ENCODE results near the gene PEAR1. TPM values are rescaled to one million over a fixed set of nuclear protein-coding genes. Genes with fewer than 3 reads are reported as not detected.

PEAR1 gene
- total RNA-seq, 2 donors from 2014 or later, result 2.5 to 3.5 TPM

- no peak for DNase-seq
- H3K27me3 ChIP-seq, result no peaks in the 10 kb centered on the region
- intact Hi-C loops (cut with DNase I), result loop anchor here (10.0 kb wide), 2 partner anchors 165 to 195 kb away; no protein-coding TSS in a partner anchor
Measured at GRCh38 chr1:156879876-156880275, 13.6 kb upstream of the PEAR1 start.

GRCh38 chr1:156880473-156880872 lies 13.0 kb upstream of the PEAR1 start:
- no peak for TF ChIP-seq CTCF (IDR thresholded peaks at IDR 0.05)
- Histone ChIP-seq H3K27ac (no peak overlapping the region), H3K36me3 (no peaks in the 10 kb centered on the region), H3K9ac (ENCODE audit: low read depth in 2 of 2, low read length in 2 of 2) (no peak overlapping the region), H3K9me3 (no peaks in the 10 kb centered on the region), H3K4me3 (no peak overlapping the region), H3K4me1 (no peaks in the 10 kb centered on the region), H3K27me3 (no peaks in the 10 kb centered on the region)
- DNase-seq, result no peak
- intact Hi-C loops (cut with DNase I), result loop anchor here (10.0 kb wide), 1 partner anchor 196 kb away; no protein-coding TSS in a partner anchor

More at GRCh38 chr1:156879876-156880275, 13.6 kb upstream of the PEAR1 start:
- no peaks in the 10 kb centered on the region for H3K36me3 ChIP-seq
- H3K4me1 ChIP-seq, result no peaks in the 10 kb centered on the region
- TF ChIP-seq CTCF (IDR thresholded peaks at IDR 0.05), result no peak
- H3K27ac ChIP-seq, result no peak overlapping the region
- no peaks in the 10 kb centered on the region for H3K9me3 ChIP-seq
- H3K4me3 ChIP-seq, result no peak overlapping the region
- no peak overlapping the region for H3K9ac ChIP-seq (ENCODE audit: low read depth in 2 of 2, low read length in 2 of 2)

GRCh38 chr1:156881101-156881500 lies 12.4 kb upstream of the PEAR1 start:
- Histone ChIP-seq H3K9ac (ENCODE audit: low read depth in 2 of 2, low read length in 2 of 2) (no peak overlapping the region), H3K27ac (no peak overlapping the region), H3K9me3 (no peaks in the 10 kb centered on the region), H3K36me3 (no peaks in the 10 kb centered on the region), H3K4me1 (no peaks in the 10 kb centered on the region), H3K4me3 (no peak overlapping the region), H3K27me3 (no peaks in the 10 kb centered on the region)
- no peak for DNase-seq
- intact Hi-C loops (cut with DNase I), result loop anchor here (10.0 kb wide), 1 partner anchor 196 kb away; no protein-coding TSS in a partner anchor
- TF ChIP-seq CTCF (IDR thresholded peaks at IDR 0.05), result no peak

- Histone ChIP-seq H3K36me3 (no peaks in the 10 kb centered on the region), H3K4me3 (no peak overlapping the region), H3K9me3 (no peaks in the 10 kb centered on the region), H3K27ac (no peak overlapping the region), H3K27me3 (no peaks in the 10 kb centered on the region), H3K9ac (ENCODE audit: low read depth in 2 of 2, low read length in 2 of 2) (no peak overlapping the region), H3K4me1 (no peaks in the 10 kb centered on the region)
- intact Hi-C loops (cut with DNase I), result loop anchor here (10.0 kb wide), 1 partner anchor 197 kb away; no protein-coding TSS in a partner anchor
- DNase-seq, result no peak
- no peak for TF ChIP-seq CTCF (IDR thresholded peaks at IDR 0.05)
Measured at GRCh38 chr1:156881663-156882062, 11.9 kb upstream of the PEAR1 start.

- no peak for DNase-seq
- no peaks in the 10 kb centered on the region for H3K36me3 ChIP-seq
- no peak for TF ChIP-seq CTCF (IDR thresholded peaks at IDR 0.05)
- intact Hi-C loops (cut with DNase I), result loop anchor here (10.0 kb wide), 1 partner anchor 198 kb away; no protein-coding TSS in a partner anchor
- H3K9ac ChIP-seq (ENCODE audit: low read depth in 2 of 2, low read length in 2 of 2), result no peak overlapping the region
- H3K4me3 ChIP-seq, result no peak overlapping the region
- H3K9me3 ChIP-seq, result no peaks in the 10 kb centered on the region
- H3K27me3 ChIP-seq, result no peaks in the 10 kb centered on the region
- H3K27ac ChIP-seq, result no peak overlapping the region
- H3K4me1 ChIP-seq, result no peaks in the 10 kb centered on the region
Measured at GRCh38 chr1:156882543-156882942, 11.0 kb upstream of the PEAR1 start.

All from colonic mucosa (tissue), 4 donors.